ENCODE measurements around the gene TECTA.

GRCh38 chr11:121109916-121110586, 9.0 kb downstream of the TECTA start:
- TF ChIP-seq CTCF (IDR thresholded peaks at IDR 0.05; ENCODE audit: low read depth, low read length, poor library complexity, severe bottlenecking) (no peak), EZH2phosphoT487 (IDR thresholded peaks at IDR 0.05; ENCODE audit: borderline replicate concordance, low read length) (no peak)

All from DOHH2 (cell line).